Fibroblast of lung (primary cell): Measurements from ENCODE around the gene KMT2A.

Experiments used
- EZH2 ChIP-seq: IDR thresholded peaks from 2 replicates; pipeline ENCODE4 v1.5.1; 2012; ENCODE audit warnings: low read length, control low read depth, mild to moderate bottlenecking; ENCODE audit errors: missing control alignments
- TF ChIP-seq, protein P1 (sequence below), 2 donors: IDR thresholded peaks in 1 of 2; conservative IDR thresholded peaks in 1 of 2; 1 replicate in 1 of 2; 2 replicates in 1 of 2; pipeline ENCODE4 v1.5.1; 2011 to 2012; ENCODE audit warnings: low read length in 2 of 2, control low read depth in 1 of 2, inconsistent platforms in 1 of 2, low read depth in 1 of 2, mild to moderate bottlenecking in 1 of 2

- TF ChIP-seq, protein P1, sequence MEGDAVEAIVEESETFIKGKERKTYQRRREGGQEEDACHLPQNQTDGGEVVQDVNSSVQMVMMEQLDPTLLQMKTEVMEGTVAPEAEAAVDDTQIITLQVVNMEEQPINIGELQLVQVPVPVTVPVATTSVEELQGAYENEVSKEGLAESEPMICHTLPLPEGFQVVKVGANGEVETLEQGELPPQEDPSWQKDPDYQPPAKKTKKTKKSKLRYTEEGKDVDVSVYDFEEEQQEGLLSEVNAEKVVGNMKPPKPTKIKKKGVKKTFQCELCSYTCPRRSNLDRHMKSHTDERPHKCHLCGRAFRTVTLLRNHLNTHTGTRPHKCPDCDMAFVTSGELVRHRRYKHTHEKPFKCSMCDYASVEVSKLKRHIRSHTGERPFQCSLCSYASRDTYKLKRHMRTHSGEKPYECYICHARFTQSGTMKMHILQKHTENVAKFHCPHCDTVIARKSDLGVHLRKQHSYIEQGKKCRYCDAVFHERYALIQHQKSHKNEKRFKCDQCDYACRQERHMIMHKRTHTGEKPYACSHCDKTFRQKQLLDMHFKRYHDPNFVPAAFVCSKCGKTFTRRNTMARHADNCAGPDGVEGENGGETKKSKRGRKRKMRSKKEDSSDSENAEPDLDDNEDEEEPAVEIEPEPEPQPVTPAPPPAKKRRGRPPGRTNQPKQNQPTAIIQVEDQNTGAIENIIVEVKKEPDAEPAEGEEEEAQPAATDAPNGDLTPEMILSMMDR (conservative IDR thresholded peaks at IDR 0.05 in 1 of 2, IDR thresholded peaks at IDR 0.05 in 1 of 2; ENCODE audit: low read depth in 1 of 2, low read length in 2 of 2), result no peak
- no peak for TF ChIP-seq EZH2
These were observed 25.9 kb downstream of the KMT2A start for GRCh38 chr11:118462178-118462577.
